ENCODE data around the gene ARSA.
A peak's percentile ranks its signal among the peaks of the same experiment; 100 is the strongest.

ARSA gene

DNA sequence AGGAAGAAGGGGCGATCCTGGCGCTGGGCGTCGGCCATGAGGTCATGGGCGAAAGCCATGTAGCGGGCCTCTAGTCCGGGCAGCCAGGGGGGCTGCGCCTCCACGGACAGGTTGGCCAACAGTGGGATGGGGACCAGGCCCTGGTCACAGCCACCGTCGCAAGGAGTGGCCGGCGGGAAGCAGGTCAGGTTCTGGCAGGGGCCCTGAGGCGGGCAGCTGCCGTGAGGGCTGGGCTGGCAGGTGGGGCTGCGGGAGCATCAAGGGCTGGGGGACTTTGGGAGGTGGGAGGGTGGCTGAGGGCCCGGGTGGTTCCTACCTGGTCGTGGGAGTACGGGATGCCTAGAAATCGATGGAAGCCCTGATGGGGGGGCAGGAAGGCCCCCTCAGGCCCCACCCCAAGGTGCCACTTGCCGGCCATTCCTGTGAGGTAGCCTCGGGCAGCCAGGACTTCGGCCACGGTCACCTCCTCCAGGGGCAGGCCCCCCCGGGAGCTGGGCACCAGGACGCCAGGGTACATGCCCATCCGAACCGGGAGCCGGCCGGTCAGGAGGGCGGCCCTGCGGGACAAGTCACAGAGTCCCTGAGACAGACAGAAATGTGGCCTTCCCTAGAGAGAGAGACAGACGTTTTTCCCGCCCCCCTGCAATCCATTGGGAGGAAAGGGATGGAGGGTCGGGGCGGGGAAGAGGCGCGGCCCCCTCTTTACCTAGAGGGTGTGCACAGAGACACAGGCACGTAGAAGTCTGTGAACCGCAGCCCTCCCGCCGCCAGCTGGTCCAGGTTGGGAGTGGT is 906 bp downstream of the ARSA start:
- H3K9ac ChIP-seq (ENCODE audit: insufficient read length) = peak overlapping the region; percentile 77
- no peak for DNase-seq (ENCODE audit: low read depth, low spot score)
- no peak for TF ChIP-seq POLR2AphosphoS5 (IDR thresholded peaks at IDR 0.05; ENCODE audit: borderline replicate concordance, low read depth, low read length)
- TF ChIP-seq EZH2 (IDR thresholded peaks at IDR 0.05) = no peak
- TF ChIP-seq FOXP2 (optimal IDR thresholded peaks at IDR 0.05; ENCODE audit: control extremely low read depth, extremely low read length, insufficient read depth) = no peak
- no peaks in the 10 kb centered on the region for H3K9me3 ChIP-seq (ENCODE audit: low read depth, low read length)
- H3K36me3 ChIP-seq (ENCODE audit: insufficient read depth, low read length) = no peaks in the 10 kb centered on the region
- H3K4me3 ChIP-seq = peak overlapping the region; percentile 84
- H3K27ac ChIP-seq = no peak overlapping the region

DNA sequence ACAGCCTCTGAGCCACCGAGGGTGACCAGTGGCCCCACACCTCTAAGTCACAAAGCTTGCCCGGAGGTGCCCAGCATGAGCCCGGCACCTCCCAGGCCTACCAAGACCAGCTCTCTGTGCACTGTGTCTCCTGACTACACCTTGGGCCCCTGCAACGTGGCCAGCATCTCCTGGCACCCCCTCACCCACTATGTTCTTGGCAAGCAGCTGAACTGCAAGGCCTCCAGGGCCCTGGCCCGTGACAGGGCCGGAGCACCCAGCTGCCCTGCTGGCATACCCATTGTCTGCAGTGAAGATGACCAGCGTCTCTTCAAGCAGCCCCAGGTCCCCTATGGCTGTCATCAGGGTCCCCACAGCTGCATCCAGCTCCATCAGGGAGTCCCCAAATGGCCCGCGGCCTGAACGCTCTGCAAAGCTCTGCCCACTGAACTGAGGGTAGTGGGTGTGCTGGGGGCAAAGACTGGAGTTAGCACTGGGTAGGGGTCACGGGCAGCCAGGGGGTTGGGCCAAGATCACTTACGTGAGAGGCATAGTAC is 1.6 kb downstream of the ARSA start:
- Histone ChIP-seq H3K9ac (ENCODE audit: insufficient read length) (no peak overlapping the region), H3K27ac (no peak overlapping the region), H3K9me3 (ENCODE audit: low read depth, low read length) (no peaks in the 10 kb centered on the region), H3K36me3 (ENCODE audit: insufficient read depth, low read length) (no peaks in the 10 kb centered on the region), H3K4me3 (no peak overlapping the region)
- DNase-seq (ENCODE audit: low read depth, low spot score) = no peak
- TF ChIP-seq EZH2 (IDR thresholded peaks at IDR 0.05) (no peak), FOXP2 (optimal IDR thresholded peaks at IDR 0.05; ENCODE audit: control extremely low read depth, extremely low read length, insufficient read depth) (no peak), POLR2AphosphoS5 (IDR thresholded peaks at IDR 0.05; ENCODE audit: borderline replicate concordance, low read depth, low read length) (no peak)

DNA sequence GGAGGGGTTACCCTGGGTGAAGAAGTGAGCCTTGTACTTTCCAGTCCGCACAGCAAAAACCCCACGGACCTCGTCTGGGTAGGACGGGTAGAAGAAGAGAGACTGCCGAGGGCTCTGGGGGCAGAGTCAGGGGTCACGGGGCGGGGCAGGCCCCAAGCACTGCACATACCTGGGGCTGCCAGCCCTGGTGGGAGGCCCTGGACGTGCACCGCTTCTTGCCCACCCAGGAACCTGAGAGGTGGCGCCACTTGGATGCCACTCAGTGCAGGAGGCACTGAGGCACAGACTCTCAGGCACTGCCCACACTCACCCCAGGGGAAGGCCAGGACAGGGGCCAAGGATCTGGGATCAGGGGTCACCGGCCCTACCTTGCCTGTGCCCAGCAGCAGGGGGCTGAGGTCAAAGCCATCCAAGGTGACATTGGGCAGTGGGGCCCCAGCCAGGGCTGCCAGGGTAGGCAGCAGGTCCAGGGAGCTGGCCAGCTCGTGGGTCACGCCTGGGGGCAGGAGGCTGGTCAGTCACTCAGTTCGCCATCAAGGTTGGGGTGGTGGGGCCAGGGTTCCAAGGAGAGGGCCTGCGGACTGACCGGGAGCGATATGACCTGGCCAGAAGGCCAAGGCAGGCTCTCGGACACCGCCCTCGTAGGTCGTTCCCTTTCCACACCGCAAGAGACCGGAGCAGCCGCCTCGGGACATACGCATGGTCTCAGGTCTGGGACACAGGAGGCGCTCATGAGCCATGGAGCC is 2.2 kb downstream of the ARSA start:
- no peak for DNase-seq (ENCODE audit: low read depth, low spot score)
- Histone ChIP-seq H3K9me3 (ENCODE audit: low read depth, low read length) (no peaks in the 10 kb centered on the region), H3K9ac (ENCODE audit: insufficient read length) (no peak overlapping the region), H3K4me3 (no peak overlapping the region), H3K36me3 (ENCODE audit: insufficient read depth, low read length) (no peaks in the 10 kb centered on the region), H3K27ac (no peak overlapping the region)
- TF ChIP-seq POLR2AphosphoS5 (IDR thresholded peaks at IDR 0.05; ENCODE audit: borderline replicate concordance, low read depth, low read length) = no peak
- TF ChIP-seq EZH2 (IDR thresholded peaks at IDR 0.05) = no peak
- TF ChIP-seq FOXP2 (optimal IDR thresholded peaks at IDR 0.05; ENCODE audit: control extremely low read depth, extremely low read length, insufficient read depth) = no peak

DNA sequence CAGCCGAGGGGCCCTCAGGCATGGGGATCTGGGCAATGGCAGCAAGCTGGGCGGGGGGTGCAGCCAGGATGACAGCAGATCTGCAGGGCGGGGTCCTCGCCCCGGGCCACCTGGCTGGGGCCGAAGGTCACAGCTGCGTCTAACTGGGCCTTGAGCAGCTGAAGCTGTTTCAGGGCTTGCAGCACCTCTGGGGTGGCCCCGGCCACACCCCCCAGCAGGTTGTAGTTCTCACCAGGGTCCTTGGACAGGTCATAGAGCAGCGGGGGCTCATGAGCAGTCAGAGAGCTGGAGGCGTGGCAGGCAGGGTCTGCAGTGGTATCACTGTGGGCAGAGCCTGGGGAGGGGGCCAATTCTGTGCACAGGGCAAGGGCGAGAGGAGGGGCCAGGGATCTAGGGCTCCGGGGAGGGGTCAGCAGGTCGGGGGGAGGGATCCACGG is 2.8 kb downstream of the ARSA start:
- no peak for TF ChIP-seq EZH2 (IDR thresholded peaks at IDR 0.05)
- no peak for TF ChIP-seq POLR2AphosphoS5 (IDR thresholded peaks at IDR 0.05; ENCODE audit: borderline replicate concordance, low read depth, low read length)
- TF ChIP-seq FOXP2 (optimal IDR thresholded peaks at IDR 0.05; ENCODE audit: control extremely low read depth, extremely low read length, insufficient read depth) = no peak
- no peak for DNase-seq (ENCODE audit: low read depth, low spot score)
- no peak overlapping the region for H3K4me3 ChIP-seq
- H3K9ac ChIP-seq (ENCODE audit: insufficient read length) = no peak overlapping the region
- no peaks in the 10 kb centered on the region for H3K36me3 ChIP-seq (ENCODE audit: insufficient read depth, low read length)
- H3K27ac ChIP-seq = no peak overlapping the region
- no peaks in the 10 kb centered on the region for H3K9me3 ChIP-seq (ENCODE audit: low read depth, low read length)

DNA sequence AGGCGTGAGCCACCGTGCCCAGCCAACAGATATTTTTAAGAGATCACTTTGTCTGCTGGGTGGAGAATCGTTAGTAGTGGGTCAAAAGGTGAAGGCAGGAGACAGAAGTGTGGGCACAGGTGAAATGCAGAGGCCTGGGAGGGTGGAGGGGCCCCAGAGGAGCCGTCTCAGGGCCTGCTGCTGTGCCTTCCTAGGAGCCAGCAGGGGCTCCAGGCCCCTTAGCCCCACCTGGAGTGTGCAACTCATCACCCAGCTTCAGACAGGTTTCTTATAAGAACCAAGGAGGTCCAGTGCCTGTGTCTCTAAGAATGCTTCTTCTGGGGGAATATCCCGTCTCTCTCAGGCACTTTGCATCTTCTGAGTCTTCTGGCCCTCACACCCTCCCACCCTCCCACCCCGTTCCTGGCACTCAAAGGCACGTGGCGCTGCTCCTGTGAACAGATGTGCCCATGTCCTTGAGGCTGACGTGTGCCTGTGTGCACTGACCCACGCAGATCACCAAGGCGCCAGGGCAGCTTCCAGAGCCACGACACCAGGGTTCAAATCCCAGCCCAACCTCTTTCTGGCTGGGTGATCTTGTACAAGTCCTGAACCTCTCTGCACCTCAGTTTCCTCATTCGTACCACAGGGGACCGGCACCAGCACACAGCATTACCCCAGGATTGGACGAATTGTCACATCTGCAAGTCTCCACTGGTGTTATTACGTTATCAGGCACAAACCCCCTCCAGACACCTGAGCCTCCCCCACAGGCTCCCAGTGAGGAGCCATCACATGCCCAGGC is 3.4 kb downstream of the ARSA start:
- H3K36me3 ChIP-seq (ENCODE audit: insufficient read depth, low read length) = no peaks in the 10 kb centered on the region
- no peak overlapping the region for H3K4me3 ChIP-seq
- DNase-seq (ENCODE audit: low read depth, low spot score) = no peak
- no peak overlapping the region for H3K27ac ChIP-seq
- no peak overlapping the region for H3K9ac ChIP-seq (ENCODE audit: insufficient read length)
- H3K9me3 ChIP-seq (ENCODE audit: low read depth, low read length) = no peaks in the 10 kb centered on the region
- no peak for TF ChIP-seq EZH2 (IDR thresholded peaks at IDR 0.05)
- TF ChIP-seq POLR2AphosphoS5 (IDR thresholded peaks at IDR 0.05; ENCODE audit: borderline replicate concordance, low read depth, low read length) = no peak

DNA sequence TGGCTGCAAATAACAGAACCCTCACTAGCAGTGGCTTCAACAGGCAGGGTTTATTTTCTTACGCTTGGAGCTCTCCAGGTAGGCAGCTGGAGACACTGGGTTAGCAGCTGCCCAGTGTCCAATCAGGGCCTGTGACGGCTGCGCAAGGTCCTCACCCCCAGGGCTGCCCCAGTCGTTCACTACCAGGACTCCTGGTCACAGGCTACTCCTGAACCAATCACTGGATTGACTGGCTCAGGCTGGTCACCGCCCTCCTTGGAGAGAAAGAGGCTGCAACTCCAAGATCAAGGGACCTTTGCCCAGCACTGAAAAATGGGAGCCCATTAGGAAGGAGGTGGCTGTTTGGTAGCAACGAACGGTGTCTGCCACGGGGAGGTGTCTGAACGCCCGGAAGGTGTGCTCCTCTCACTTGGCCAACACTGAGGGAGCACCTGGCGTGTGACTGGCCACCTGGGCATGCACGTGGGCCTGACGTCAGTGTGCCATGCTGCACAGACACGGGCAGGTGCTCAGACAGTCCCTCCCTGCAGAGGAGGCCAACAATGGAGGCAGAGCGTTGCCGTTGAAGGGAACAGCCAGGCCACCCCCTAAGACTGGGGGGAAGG is 5.1 kb downstream of the ARSA start:
- Histone ChIP-seq H3K9ac (ENCODE audit: insufficient read length) (no peak overlapping the region), H3K9me3 (ENCODE audit: low read depth, low read length) (no peaks in the 10 kb centered on the region), H3K4me3 (no peak overlapping the region), H3K36me3 (ENCODE audit: insufficient read depth, low read length) (no peaks in the 10 kb centered on the region), H3K27ac (no peak overlapping the region)
- no peak for DNase-seq (ENCODE audit: low read depth, low spot score)
- TF ChIP-seq POLR2AphosphoS5 (IDR thresholded peaks at IDR 0.05; ENCODE audit: borderline replicate concordance, low read depth, low read length) (no peak), EZH2 (IDR thresholded peaks at IDR 0.05) (no peak), FOXP2 (optimal IDR thresholded peaks at IDR 0.05; ENCODE audit: control extremely low read depth, extremely low read length, insufficient read depth) (no peak)

DNA sequence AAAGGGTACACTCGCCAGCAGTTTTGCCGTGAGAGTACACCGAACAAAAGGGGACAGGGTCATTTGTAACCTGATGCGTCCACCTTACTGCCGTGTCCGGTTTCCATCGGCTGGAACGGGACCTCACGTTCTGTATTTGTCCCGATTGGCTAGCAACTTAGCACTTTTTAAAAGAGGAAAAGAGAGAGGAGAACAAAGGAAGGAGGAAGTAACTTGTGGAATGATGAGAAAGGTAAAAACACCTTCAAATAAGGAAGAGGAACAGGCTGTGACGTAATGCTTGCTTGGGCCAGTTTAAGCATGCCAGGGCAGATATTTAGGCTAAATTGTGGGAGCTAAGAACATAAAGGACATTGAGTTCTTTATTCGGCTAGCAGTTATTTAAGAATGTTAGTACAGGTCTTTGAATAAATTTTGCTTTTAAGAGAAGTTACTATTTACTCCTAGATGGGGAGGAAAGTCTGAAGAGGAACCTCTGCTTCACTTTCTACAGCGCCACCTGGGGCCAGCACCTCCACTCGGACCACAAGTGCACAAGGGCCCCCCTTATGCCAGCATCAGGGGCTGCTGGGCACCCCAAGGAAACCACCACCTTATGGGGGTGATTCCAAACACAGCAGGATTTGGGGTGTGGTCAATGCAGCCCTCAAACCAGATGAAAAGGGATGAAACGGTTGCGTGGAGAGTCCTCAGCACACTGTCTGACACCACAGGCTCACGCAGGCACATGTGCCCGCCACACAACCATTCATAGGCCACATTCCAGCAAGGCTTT is 5.8 kb downstream of the ARSA start:
- Histone ChIP-seq H3K4me3 (0 out of 2 replicates have a peak overlapping the region, but pooled peaks have one; percentile 11), H3K27ac (no peak overlapping the region), H3K36me3 (ENCODE audit: insufficient read depth, low read length) (no peaks in the 10 kb centered on the region), H3K9ac (ENCODE audit: insufficient read length) (no peak overlapping the region), H3K9me3 (ENCODE audit: low read depth, low read length) (no peaks in the 10 kb centered on the region)
- TF ChIP-seq POLR2AphosphoS5 (IDR thresholded peaks at IDR 0.05; ENCODE audit: borderline replicate concordance, low read depth, low read length) (no peak), FOXP2 (optimal IDR thresholded peaks at IDR 0.05; ENCODE audit: control extremely low read depth, extremely low read length, insufficient read depth) (no peak), EZH2 (IDR thresholded peaks at IDR 0.05) (no peak)
- DNase-seq (ENCODE audit: low read depth, low spot score) = no peak

Data from SK-N-MC (cell line).